Measurements from ENCODE around the gene EBPL. TPM values are rescaled to one million over a fixed set of nuclear protein-coding genes. Genes with fewer than 3 reads are reported as not detected.

EBPL gene
- total RNA-seq, 1 donor from 2014 or later = 52.7 TPM

DNA sequence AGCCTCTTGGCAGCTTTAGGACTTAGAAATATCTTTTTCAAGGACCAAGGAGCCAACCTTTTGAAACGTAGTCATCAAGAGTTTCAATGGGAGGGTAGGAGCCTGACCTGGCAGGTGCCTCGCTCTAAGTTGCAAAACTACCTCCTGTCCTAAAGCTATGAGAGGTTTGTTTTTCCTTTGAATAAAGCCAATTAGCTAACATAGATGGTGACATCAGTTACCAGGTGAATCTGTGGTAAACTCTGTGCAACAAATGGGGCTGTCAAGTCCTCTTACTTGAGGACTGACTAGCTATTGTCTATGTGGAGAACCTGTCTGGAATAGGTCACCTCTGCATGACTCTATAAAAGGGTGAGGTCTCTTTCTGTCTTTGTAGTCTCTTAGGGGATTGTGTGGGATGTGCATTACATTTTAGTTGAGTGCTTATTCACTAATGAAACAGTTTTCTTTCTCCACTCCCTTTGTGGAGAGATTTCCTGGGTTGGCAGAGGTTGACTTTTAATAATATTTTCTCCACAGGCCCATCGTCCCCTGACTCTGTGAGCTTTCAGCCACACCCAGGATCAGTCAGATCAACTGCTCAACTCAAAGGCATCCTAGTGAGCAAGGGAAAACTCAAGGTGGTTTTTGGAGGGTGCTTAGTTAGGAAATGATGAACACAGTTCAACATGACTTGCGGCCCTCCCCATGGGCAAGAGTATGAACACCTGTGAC lies 53.1 kb downstream of the EBPL start:
- DNase-seq (ENCODE audit: low spot score in 2 of 2, unreplicated experiment in 2 of 2) = no peak
- Mint-ChIP-seq H3K36me3 (no peaks in the 10 kb centered on the region), H3K4me1 (no peaks in the 10 kb centered on the region), H3K9me3 (no peaks in the 10 kb centered on the region), H3K27ac (no peak overlapping the region), H3K27me3 (ENCODE audit: low read depth) (no peaks in the 10 kb centered on the region), H3K4me3 (no peak overlapping the region)
- TF ChIP-seq, protein P1, sequence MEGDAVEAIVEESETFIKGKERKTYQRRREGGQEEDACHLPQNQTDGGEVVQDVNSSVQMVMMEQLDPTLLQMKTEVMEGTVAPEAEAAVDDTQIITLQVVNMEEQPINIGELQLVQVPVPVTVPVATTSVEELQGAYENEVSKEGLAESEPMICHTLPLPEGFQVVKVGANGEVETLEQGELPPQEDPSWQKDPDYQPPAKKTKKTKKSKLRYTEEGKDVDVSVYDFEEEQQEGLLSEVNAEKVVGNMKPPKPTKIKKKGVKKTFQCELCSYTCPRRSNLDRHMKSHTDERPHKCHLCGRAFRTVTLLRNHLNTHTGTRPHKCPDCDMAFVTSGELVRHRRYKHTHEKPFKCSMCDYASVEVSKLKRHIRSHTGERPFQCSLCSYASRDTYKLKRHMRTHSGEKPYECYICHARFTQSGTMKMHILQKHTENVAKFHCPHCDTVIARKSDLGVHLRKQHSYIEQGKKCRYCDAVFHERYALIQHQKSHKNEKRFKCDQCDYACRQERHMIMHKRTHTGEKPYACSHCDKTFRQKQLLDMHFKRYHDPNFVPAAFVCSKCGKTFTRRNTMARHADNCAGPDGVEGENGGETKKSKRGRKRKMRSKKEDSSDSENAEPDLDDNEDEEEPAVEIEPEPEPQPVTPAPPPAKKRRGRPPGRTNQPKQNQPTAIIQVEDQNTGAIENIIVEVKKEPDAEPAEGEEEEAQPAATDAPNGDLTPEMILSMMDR (IDR thresholded peaks at IDR 0.05; ENCODE audit: unreplicated experiment) = no peak

GRCh38 chr13:49636705-49637104 lies 54.6 kb downstream of the EBPL start:
- Mint-ChIP-seq H3K27ac (no peak overlapping the region), H3K9me3 (no peaks in the 10 kb centered on the region), H3K36me3 (no peaks in the 10 kb centered on the region), H3K27me3 (ENCODE audit: low read depth) (no peaks in the 10 kb centered on the region), H3K4me3 (no peak overlapping the region), H3K4me1 (no peaks in the 10 kb centered on the region)
- no peak for DNase-seq (ENCODE audit: low spot score in 2 of 2, unreplicated experiment in 2 of 2)
- TF ChIP-seq, protein P1 (IDR thresholded peaks at IDR 0.05; ENCODE audit: unreplicated experiment) = no peak

DNA sequence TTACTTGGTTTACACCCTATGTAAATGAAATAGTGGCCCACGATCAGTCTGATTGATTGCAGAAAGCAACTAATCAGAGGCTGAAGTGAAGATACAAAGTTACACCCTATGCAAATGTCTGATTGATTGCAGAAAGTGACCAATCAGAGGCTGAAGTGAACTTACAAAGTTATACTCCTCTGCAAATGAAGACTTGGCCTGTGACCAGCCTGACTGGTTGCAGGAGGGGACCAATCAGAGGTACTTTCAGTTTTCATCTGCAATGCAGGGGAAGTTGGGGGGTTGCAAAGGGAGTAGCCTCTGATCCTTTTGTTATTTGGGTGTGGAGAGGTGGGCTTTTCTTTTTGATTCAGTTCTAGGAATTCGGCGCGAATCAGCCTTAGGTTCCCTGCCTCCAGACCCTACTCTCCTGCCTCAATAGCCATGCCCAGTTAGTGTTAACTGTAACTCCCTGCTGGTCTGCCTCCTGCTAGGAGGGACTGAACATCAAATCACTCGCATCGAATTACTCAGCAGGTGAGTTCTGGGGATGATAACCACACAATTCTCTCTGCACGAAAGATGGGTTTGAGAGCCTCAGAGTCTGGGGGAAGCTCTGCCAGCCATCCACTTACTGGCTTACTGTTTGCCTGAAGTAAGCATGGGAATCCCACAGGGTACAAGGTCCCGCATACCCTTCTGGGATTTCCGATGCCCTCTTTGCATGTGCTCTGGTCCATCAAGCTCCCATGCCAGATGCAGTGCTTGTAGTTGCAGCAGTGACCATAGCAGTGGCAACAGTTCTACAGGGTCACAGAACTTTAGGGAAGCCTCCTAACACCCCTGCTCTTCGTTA lies 55.5 kb downstream of the EBPL start:
- Mint-ChIP-seq H3K9me3 (no peaks in the 10 kb centered on the region), H3K4me3 (peak overlapping the region; percentile 9), H3K4me1 (no peaks in the 10 kb centered on the region), H3K27ac (no peak overlapping the region), H3K36me3 (no peaks in the 10 kb centered on the region), H3K27me3 (ENCODE audit: low read depth) (no peaks in the 10 kb centered on the region)
- TF ChIP-seq, protein P1 (IDR thresholded peaks at IDR 0.05; ENCODE audit: unreplicated experiment) = no peak
- DNase-seq (ENCODE audit: low spot score in 2 of 2, unreplicated experiment in 2 of 2) = no peak

- H3K4me1 Mint-ChIP-seq = no peaks in the 10 kb centered on the region
- no peak overlapping the region for H3K27ac Mint-ChIP-seq
- TF ChIP-seq, protein P1 (IDR thresholded peaks at IDR 0.05; ENCODE audit: unreplicated experiment) = no peak
- no peak overlapping the region for H3K4me3 Mint-ChIP-seq
- H3K9me3 Mint-ChIP-seq = no peaks in the 10 kb centered on the region
- H3K27me3 Mint-ChIP-seq (ENCODE audit: low read depth) = no peaks in the 10 kb centered on the region
- H3K36me3 Mint-ChIP-seq = no peaks in the 10 kb centered on the region
- DNase-seq (ENCODE audit: low spot score in 2 of 2, unreplicated experiment in 2 of 2) = no peak
Measured at GRCh38 chr13:49633710-49634109, 57.6 kb downstream of the EBPL start.

- peaks cover 2% of the 10 kb centered on the region for H3K4me1 Mint-ChIP-seq
- TF ChIP-seq, protein P1 (IDR thresholded peaks at IDR 0.05; ENCODE audit: unreplicated experiment) = no peak
- H3K27ac Mint-ChIP-seq = no peak overlapping the region
- no peaks in the 10 kb centered on the region for H3K27me3 Mint-ChIP-seq (ENCODE audit: low read depth)
- no peaks in the 10 kb centered on the region for H3K9me3 Mint-ChIP-seq
- no peaks in the 10 kb centered on the region for H3K36me3 Mint-ChIP-seq
- H3K4me3 Mint-ChIP-seq = no peak overlapping the region
- DNase-seq (ENCODE audit: low spot score in 2 of 2, unreplicated experiment in 2 of 2) = no peak
Measured at GRCh38 chr13:49632156-49632555, 59.1 kb downstream of the EBPL start.

Data from mesothelial cell of epicardium (in vitro differentiated cells).